Kidney glomerular epithelial cell (primary cell): ENCODE data around the gene HS1BP3.
A peak's percentile ranks its signal among the peaks of the same experiment; 100 is the strongest.

Source experiments
- DNase-seq: peaks from one replicate; lab custom pipeline; 2025; lab: John Stamatoyannopoulos, UW

HS1BP3 gene

GRCh38 chr2:20629581-20630171 is 21.2 kb downstream of the HS1BP3 start:
- DNase-seq: no peak

- no peak for DNase-seq
Observed at GRCh38 chr2:20629181-20629580, 21.7 kb downstream of the HS1BP3 start.

DNA sequence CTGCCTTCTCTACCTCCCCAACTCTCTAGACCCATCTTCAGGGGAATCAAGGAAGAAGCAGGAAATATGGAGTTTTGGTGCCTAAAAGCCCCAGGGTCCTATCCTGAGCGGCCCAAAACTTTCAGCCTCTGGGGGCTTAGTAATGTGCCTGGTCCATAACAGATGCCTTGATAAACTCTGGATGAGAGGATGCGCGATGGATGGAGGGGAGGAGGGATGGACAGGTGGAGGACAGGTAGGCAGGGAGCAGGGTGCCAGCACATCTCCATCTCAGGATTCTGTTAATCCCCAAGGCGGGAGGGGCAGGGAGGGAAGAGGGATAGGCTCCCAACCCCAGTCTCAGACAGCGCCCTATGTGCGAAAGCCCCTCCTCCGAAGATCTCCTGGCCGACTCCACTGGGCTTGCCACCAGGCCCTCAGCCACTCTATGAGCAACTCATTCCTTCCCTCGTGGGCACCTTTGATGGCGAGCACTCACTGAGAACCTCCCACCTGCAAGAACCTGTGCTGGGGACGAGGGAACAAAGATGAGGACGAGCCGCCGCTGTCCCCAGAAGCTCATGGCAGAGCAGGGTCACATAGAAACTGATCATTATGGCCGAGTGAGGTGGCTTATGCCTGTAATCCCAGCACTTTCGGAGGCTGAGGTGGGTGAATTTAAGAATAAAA is 23.1 kb downstream of the HS1BP3 start:
- DNase-seq: no peak

DNA sequence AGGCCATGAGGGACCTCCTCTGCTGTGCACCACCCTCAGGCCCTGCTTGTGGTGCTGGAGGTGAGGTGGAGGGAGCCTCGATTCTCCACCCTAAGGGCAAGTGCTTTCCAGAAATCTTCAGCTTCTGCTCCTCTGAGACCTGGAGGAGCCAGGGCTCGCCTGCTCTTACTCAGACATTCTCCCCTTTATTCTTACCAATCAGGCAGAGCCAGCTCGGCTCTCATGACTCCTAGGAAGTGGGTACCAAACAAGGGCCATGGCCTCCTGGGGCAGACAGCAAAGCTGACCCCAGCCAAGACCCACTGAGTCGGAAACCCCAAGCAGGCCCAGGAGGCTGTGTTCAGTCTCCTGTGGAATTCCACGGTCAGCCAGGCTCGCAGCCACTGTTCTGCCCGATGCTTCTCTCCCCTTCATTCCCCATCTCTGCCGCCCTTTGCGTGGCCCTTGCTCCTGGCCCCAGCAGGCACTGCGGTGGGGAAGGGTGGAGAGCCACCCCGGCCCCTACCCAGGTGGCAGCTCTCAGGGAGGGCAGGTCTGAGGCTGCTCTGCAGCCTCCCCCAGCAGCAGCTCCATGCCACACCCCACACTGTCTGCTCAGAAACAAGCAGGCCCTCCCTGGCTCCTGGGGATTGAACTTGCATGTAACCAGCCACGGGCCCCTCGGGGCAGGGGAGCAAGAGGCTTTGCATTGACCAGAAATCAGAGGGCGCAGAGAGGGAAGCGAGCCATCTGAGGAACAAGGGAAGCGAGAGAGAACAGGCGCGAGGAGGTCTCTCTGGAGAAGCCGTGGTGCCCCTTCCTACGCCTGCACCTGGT is 24.0 kb downstream of the HS1BP3 start:
- DNase-seq: peak; percentile 94

DNA sequence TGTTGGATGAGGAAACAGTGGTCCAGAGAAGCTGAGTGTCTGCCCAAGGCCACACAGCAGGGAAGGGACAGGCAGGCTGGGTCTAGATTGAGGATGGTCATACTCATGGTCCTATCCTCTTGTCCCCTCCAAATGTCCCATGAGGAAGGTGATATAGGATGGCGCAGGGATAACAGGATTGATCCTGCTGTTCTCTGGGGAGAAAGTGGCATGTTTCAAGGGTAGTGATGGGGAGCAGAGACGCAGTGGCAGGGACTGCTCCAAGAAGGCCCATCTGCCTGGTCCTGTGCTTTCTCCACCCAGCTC is 24.6 kb downstream of the HS1BP3 start:
- no peak for DNase-seq

GRCh38 chr2:20625491-20626391 is 25.2 kb downstream of the HS1BP3 start:
- peak; percentile 88 for DNase-seq

GRCh38 chr2:20624884-20625485 is 25.9 kb downstream of the HS1BP3 start:
- no peak for DNase-seq

GRCh38 chr2:20624156-20624883 is 26.6 kb downstream of the HS1BP3 start:
- no peak for DNase-seq

- no peak for DNase-seq
Observed at GRCh38 chr2:20623741-20624155, 27.1 kb downstream of the HS1BP3 start.

DNA sequence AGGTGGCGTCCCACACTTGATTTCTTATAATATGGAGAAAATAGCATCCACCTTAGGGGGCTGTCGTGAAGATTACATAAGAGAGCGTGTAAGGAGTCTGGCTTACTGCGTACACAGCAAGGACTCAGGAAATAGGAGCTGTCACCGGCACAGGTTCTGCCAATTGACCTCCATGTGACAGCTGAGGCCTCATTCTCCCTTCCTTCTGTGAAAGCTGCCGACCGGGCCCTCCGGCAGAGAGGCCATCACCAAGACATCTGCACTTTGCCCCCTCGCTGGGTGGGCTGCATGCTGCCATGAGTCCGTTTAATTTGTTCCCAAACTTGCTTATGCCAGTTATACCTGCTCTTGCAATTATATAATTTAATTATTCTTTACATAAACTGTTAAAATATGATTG is 27.7 kb downstream of the HS1BP3 start:
- DNase-seq: no peak

GRCh38 chr2:20622731-20623130 is 28.2 kb downstream of the HS1BP3 start:
- no peak for DNase-seq

GRCh38 chr2:20622296-20622686 is 28.6 kb downstream of the HS1BP3 start:
- no peak for DNase-seq

DNA sequence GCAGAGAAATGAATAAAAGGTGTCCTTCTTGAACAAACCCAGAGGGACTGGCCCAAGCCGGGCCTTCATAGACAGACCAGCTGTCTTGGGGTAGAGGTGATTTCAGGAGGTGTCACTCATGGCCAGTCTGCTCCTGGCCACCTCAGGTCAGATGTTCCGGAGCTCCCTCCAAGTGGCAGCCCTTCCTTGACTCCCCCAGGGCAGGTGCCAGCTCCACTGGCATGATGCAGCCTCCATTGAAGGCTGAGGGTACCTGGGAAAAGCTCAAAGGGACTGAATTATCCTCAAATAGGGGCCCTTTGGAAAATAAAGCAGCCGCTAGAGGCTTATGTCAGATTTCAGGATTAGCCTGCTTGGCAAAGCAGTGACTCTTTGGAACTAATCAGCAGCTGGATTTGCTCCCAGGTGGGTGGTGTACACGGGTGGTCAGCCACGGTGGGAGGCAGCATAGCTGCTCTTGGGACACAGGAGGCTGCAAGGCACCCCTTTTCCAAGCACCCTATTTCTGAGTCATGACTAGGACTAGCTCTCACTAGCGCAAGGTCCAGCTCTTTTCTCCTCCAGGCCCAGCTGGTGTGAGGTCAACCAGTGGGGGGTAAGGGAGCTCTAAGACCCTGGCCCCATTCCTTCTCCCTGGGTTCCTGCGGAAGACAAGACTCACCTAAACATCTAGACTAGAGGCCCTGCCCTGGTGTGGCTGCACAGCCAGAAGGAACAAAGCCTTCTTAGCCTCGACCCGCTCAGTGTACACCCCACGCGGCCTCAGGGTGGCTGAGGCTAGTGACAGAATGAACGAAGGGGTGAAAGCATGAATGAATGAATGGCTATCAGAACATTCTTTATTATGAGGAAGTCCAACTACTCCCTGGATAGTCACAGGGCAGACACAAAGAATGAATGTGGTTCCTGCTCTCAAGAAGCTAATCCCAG is 29.3 kb downstream of the HS1BP3 start:
- no peak for DNase-seq

- DNase-seq: no peak
Observed at GRCh38 chr2:20620696-20621365, 30.1 kb downstream of the HS1BP3 start.

DNA sequence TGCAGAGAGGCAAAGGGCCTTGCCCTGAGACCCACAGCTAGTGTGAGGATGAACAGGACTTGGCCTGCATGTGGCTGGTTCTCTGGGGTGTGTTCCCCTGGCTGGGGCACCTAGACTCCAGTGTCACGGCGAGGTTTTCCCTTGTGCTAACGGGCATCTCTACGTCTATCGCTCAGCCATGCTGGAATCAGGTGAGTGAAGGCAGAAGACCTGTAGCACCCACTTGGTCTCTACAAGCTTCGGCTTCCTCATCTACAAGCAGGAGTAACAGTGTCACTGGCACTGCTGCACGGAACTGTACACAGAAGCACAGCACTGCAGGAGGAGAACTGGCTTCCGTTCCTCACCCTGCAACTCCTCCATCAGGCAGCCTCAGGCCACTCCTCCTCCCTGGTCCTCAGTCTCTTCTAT is 30.6 kb downstream of the HS1BP3 start:
- DNase-seq: no peak

GRCh38 chr2:20619624-20620024 is 31.3 kb downstream of the HS1BP3 start:
- DNase-seq: no peak

GRCh38 chr2:20618886-20619521 is 31.9 kb downstream of the HS1BP3 start:
- DNase-seq: no peak

GRCh38 chr2:20618468-20618885 is 32.4 kb downstream of the HS1BP3 start:
- DNase-seq: no peak

DNA sequence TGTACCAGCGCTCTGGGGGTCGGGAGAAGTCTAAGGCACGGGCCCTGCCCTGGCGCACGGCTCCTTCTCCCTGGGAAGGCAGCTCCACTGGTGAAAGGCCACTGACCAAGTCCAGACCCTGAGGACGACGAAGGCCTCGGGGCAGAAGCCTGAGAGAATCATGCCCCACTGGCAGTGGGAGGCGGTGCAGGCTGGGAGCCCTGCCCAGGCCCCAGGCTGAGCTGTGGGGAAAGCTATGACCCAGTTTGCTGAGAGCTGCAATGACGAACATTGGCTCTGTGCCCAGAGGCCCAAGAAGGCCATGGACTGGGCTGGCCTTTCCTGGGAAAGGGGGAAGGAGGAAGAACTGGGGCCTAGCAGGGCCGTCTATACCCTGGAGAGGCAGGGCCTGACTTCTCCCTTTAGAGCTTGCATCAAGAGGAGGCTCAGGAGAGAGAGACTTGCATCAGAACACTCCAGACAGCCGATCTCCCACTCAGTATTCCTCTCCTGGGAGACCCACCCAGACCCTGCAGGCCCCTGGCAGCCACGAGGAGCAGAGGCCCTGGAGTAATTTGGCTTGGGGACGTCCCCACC is 32.9 kb downstream of the HS1BP3 start:
- peak; percentile 89 for DNase-seq
